Measurements from ENCODE around the gene KCNQ2.

DNA sequence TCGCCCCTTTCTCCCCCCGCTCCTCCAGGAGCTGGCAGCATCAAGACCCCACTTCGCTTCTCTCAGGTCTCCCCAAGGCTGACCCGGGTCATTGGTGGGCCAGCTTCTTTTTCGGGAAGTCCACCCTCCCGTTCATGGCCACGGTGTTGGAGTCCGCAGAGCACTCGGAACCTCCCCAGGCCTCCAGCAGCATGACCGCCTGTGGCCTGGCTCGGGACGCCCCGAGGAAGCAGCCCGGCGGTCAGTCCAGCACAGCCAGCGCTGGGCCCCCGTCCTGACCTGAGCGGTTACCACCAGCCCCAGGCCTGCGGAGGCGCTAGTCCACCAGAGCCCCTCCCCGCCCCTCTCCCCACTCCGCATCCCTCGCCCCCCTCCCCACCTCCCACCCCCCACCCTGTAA lies 49.1 kb upstream of the KCNQ2 start:
- no peak for TF ChIP-seq POLR2AphosphoS5 (IDR thresholded peaks at IDR 0.05; ENCODE audit: borderline replicate concordance, low read depth, low read length)
- no peak for TF ChIP-seq EZH2 (IDR thresholded peaks at IDR 0.05)
- no peak for TF ChIP-seq FOXP2 (optimal IDR thresholded peaks at IDR 0.05; ENCODE audit: control extremely low read depth, extremely low read length, insufficient read depth)
